ENCODE measurements around the gene TRPV6.

The TRPV6 gene

DNA sequence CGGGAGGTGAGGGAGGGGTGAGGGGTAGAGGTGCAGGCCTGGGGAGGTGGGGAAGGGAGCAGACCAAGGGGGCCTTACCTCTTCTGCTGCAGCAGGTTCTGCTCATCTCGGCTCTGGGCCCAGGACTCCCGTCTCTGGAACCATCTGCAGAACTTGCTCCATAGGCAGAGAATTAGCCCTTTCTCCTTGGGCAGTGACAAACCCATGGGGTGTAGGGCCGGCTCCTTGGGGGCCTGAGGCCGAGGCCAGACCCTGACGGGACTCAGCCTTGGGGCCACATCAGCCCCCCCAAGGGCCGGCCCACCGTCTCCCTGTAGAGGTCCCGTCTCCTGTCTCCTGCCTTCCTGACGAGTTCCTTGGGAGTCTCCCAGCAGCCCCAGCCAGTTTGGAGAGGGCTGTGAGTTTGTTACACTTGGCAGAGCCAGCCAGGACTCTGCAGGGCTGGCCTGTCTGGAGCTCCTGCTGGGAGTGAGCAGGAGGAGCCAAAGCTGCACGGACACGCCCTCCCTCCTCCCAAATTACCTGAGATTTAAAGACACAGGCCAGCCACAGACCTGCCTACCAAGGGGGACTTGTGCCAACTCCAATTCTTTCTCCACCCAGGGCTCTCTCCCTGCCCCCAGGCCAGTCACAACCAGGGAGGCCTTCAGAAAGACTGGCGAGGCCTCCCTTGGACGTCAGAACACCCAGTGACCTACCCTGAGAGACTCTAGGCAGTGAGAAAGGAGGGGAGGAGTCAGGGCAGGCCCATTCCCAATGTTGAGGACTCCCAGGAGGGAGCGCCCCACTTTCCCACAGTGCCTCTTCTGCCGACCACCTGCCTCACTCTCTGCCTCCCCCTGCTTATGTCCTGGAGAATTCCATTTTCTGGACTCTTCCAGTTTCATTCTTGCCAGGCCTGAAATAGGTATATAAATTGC is at the start of gene TRPV6:
TRPV6 (minus strand) TSS at position 435 of the 920 bp plus-strand sequence.
- DNase-seq (ENCODE audit: low read depth in 2 of 3, low spot score in 2 of 3): no peak

DNA sequence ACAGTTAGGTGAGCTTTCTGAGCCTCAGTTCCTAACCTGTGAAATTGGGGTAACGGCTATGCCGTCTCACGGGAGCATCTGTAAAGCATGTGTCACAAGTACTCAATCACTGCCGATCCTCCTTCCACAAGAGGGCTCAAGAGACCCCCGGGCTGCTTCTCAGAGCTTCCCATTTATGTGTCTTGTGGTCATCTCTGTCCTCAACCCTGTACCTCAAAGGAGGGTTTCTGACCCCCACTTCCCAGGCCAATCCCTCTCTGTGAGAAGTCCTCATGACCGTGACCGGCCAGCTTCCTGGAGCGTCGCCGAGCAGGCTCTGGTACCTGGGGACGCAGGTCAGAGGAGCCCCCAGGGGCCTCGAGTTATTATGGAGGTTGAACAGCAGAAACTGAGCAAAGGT is 48.5 kb upstream of the TRPV6 start:
- DNase-seq (ENCODE audit: low read depth in 2 of 3, low spot score in 2 of 3): no peak

DNA sequence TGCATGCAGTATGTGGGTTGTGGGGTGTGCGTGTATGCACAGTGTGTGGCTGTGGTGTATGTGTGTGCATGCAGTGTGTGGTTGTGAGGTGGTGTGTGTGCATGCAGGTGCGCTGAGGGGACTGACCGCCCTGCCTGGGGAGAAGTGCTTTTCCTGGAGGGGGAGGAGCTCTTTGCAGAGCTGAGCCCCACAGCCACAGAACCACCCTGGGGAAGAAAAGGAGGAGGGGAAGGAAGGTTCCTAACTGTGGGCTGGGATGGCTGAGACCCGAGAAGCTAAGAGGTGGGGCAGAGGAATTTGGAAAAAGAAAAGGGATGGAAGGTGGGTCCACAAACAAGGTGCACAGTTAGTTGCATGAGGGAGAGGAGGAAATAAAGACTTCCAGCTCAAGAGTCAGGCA is 48.1 kb upstream of the TRPV6 start, which contains the start of gene TRPV5:
TRPV5 (minus strand) TSS at position 123 of the 400 bp plus-strand sequence. CDS start 287 bp downstream, outside the sequence.
- no peak for DNase-seq (ENCODE audit: low read depth in 2 of 3, low spot score in 2 of 3)

DNA sequence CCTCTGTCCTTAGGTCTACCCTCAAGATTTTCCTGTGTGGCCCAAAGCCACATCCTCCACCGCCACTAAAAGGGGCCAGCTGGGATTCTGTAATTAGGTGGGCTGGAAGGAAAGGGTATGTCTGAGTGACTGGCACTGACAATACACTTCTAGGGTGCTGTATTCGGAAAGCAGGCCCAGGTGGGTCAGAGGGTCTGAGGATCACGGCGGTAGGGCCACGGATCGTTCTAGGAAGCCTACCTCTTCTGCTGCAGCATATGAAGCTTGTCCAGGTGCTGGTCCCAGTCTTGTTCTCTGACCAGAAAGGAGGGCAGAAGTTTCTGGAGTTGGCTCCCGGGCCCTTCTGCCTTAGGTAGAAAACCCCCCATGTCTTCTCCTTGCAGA is 47.5 kb upstream of the TRPV6 start:
- no peak for DNase-seq (ENCODE audit: low read depth in 2 of 3, low spot score in 2 of 3)

DNA sequence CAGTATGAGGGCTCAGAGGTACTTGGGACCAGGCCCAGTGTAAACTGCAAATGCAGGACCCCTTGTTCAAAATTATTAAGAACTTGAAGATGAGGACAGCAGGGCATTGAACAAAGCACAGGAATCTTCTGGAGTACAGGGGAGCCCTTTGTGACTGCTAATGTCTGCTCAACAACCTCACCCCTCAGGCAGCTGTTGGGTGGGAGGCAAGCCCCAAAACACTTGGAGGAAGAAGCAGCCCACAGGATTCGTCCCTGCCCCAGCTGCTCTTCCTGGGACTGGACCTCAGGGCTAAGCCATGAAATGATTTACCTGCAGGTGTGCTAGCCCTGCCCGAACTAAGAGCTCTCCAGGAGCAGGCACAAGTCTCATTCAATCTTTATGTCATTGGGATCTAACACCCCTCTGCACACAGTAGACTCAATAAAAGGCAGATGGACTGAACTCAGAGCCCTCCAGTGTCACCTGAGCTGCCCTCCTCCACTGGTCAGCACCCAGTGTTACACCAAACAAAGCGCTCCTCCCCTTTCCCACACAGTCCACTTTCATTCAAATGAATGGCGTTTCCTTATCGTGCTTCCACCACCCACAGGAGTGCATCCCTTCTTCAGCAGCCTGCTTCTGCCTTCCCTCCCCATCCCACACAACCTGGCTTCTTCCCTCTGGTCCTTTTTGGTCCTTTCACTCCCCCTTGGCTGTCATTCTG is 47.0 kb upstream of the TRPV6 start:
- no peak for DNase-seq (ENCODE audit: low read depth in 2 of 3, low spot score in 2 of 3)

DNA sequence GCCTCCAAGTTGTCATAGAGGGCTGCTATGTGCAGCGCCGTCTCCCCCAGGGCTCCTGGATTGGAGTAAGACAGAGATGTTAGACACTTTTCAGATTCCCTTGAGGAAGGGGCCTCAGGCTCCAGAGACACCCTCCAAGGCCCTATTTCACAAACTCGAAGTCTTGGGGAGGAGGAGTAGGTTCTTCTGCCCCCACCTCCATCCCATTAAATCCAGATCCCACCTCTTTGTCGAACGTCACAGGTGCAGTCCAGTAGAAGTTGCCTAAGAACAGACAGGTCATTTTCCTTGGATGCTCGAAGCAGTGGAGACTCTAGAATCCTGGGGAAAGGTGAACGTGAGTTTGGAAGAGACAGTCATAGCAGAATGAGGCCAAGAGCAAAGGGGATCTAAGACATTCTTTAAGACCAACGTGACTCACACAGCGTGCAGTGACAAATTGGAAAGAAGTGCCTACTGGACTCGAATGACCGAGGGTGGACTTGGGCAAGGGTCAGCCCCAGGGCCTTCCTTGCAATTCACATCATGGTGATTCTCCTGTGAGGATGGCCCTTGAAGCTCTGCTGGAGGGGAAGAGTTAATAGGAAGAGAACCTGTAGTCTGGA is 44.7 kb upstream of the TRPV6 start:
- DNase-seq (ENCODE audit: low read depth in 2 of 3, low spot score in 2 of 3): no peak

DNA sequence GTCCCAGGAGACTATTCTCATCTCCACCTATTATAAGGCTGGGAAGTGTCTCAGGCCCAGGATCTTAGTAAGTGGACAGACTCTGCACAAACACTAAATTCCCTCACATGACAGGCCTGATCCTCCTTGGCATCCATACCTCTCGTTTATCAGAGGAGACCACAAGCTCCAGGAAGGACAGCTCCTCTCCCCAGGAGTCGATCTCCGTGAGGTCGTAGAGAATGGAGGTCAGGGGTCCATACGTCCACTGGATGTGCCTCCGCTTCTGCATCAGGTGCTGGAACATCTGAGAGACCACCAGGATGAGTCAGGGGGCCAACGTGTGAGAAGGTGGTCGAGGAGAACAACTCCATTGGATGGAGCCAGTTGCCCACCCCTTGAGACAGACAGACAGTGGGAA is 42.4 kb upstream of the TRPV6 start:
- DNase-seq (ENCODE audit: low read depth in 2 of 3, low spot score in 2 of 3): no peak

DNA sequence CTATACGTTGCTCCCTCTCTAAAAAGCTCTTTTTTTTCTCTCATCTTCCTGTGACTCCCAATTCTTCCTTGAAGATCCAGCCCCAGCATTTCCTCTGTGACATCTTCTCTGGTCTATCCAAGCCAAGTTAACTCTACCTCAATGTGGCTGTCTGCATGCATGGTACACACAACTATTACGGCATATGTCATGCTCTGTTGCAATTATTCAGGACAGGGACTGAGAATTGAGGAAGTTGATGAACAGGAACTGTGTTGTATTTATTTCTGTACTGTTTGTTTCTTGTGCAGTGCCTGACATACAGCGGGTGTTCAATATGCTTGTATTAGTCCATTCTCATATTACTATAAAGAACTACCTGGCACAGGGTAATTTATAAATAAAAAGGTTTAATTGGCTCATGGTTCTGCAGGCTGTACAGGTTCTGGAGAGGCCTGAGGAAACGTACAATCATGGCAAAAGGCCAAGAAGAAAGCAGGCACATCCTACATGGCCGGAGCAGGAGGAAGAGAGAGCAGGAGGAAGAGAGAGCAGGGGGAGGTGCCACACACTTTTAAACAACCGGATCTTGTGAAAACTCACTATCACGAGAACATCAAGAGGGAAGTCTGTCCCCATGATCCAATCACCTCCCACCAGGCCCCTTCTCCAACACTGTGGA is 41.7 kb upstream of the TRPV6 start:
- no peak for DNase-seq (ENCODE audit: low read depth in 2 of 3, low spot score in 2 of 3)

DNA sequence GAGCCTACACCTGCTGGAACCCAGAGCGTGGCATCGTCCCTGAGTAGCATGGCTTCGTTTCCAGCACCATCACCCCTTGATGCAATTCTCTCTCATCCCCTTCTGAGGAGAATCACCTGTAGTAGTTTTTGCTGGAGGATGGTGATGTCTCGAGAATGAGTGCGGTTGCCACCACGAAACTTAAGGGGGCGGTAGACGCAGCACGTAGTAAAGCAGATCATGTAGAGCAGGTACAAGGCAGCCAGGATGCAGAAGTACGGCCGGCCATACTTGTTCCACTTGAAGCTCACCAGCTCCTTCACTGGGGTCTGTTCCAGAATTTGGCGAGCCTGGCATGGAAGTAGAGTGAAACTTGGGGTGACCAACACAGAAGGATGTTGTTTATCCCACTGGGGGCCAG is 39.9 kb upstream of the TRPV6 start:
- no peak for DNase-seq (ENCODE audit: low read depth in 2 of 3, low spot score in 2 of 3)

DNA sequence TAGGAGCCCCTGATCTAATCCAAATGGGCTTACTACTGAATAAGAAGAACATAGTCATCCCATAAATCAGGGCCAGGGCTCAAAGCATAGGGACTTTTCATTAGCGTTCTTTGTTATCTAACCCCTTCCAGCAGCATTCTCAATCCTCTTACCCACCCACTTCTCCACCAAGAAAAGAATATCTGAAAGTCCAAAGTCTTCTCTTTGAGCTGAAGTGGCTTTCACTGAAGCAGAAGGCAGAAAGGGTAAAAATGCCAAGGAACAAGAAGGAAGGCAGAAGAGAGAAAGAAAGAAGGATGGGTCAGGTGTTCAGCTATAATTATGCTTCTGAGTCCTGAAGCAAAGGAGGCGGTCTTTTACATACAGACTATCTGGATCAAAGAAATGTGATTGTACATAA is 37.8 kb upstream of the TRPV6 start:
- DNase-seq (ENCODE audit: low read depth in 2 of 3, low spot score in 2 of 3): no peak

DNA sequence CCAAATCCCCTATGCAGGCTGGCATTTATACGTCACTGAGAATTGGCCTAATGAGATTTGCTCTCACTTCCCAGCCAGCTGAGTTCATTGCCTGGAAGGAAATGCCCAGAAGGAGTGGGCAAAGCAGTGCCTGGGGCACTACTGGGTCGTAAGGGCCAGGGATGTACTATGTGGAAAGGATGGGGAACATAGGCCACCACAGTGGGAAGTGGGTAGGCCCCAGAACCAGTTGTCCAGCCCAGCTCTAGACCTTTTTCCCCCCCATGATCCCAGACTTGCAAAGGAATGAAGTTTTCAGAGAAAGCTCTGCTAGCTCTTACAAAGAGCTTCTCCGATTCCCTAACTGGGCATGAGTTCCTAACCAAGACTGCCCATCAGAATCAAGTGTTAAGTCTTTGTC is 34.1 kb upstream of the TRPV6 start:
- DNase-seq (ENCODE audit: low read depth in 2 of 3, low spot score in 2 of 3): no peak

DNA sequence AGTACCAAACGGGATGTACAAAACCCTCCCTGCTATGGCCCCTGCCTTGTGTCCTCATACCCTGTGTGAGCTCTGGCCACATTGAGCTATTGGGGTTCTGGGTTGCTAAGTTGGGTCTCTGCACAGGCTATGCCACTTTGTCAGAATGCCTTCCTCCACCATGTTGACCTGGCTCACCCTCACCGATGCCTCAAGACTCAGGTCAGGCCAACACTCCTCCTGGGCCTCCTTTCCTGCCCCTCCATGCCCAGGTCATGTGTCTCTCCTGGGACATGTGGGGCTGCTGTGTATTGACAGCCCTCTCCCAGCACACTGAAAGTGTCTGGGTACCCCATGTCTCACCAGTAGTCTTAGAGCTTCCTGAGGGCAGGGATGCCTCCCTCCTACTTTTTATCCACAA is 33.4 kb upstream of the TRPV6 start:
- DNase-seq (ENCODE audit: low read depth in 2 of 3, low spot score in 2 of 3): no peak

DNA sequence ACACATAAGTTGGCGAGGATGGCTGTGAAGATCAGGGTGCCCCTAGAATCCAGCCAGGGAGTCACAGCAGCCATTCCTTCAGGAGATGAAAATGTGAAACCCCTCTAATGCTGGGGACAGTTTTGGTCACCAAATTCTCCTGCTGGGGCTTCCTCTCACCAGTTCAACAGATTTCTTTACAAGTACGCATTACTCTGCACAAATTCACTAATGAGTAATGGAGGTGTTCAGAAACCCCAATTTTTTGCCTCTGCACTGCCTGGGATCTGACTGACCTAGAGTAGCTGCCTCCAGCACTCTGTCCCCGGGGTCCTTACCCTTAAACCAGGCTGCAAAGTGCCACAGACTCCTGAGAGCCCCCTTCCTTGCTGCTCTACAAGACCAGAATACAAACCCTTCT is 31.9 kb upstream of the TRPV6 start:
- no peak for DNase-seq (ENCODE audit: low read depth in 2 of 3, low spot score in 2 of 3)

DNA sequence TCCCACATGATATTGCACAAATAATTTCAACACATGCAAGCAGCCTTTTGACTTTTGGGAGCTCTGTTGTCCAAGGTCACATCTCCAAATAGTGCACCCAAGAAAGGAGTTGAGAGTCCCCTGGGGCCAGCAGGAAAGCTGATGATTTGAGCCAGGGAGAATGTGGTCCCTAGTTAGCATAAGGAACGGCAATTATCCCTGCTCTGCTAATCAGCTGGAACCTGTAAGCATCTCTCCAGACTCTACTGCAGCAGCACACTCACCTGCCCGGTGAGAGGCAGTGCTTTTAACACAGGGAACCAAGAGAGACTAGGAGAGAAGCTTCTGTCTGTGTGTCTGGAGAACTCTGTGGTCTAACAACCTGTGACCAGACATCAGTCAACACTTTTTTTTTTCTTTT is 31.0 kb upstream of the TRPV6 start:
- DNase-seq (ENCODE audit: low read depth in 2 of 3, low spot score in 2 of 3): no peak

DNA sequence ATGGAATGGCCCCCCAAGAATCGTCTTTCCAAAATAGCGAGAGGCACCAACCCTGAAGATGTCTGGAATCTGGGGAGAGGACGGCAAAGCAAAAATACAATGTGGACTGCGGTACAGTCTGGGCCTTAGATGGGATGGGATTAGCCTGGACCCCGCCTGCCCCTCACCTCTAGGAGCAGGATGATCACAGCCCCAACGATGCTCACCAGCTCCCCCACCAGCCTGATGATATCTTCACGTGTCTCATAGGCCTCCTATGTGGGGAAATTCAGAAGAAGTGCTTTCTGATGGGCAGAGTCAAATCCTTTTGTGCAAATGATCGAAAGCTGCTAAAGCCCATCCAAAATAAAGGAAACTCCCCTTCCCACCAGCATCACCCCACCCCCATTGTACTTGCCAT is 29.8 kb upstream of the TRPV6 start:
- no peak for DNase-seq (ENCODE audit: low read depth in 2 of 3, low spot score in 2 of 3)

DNA sequence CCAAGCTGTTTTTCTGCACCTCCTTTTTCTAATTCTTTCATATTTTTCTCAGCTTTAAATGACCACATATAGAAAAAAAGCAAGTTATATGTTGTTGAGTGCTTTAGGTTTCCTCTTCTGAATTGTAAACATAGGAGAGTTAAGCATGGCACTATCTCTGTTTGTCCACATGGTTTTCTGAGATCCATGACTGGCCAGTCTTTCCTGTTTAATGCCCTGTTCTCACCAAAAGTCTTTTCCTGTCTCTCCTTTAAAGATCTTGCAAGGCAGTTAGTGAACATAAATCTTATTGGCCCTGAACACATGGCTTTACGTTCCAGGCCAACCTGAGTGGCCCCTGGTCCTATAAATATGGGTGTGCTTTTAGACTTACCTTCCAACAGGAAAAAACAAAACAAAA is 28.6 kb upstream of the TRPV6 start:
- no peak for DNase-seq (ENCODE audit: low read depth in 2 of 3, low spot score in 2 of 3)

DNA sequence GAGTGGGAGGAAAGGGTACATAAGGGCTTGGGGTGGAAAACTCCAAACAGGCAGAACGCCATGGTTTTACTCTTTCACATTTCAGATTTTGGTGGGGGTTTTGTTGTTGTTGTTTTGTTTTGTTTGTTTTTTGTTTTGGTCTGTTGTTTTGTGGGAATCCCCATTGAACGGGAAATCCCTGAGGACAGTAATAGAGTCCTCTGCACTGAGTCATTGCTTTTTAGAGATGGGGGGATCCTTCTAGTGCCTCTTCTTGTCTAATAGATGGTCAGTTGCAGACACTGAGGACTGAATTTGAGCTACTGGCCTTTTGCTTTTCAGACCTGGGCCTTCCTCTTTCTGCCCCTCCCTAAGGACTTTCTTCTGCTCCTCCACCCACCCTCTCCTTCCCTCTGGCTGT is 28.0 kb upstream of the TRPV6 start:
- no peak for DNase-seq (ENCODE audit: low read depth in 2 of 3, low spot score in 2 of 3)

DNA sequence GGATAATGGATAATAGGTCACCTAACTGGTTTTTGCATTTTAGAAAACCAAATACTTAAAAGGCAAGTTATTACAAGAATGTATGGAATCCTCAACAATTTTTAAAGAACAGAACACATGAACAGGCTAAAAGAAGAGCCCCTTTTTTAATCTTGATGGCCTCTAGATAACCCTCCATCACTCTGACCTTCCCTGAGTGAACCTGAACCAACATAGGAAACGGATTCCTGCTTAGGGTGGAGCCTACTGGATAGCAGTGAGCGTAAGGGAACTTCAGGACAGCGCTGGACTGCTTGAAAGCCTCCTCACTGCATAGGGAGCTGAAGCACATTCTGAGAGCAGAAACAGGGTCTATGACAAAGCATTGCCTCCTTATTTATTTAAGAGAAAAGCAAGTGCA is 27.5 kb upstream of the TRPV6 start:
- no peak for DNase-seq (ENCODE audit: low read depth in 2 of 3, low spot score in 2 of 3)

DNA sequence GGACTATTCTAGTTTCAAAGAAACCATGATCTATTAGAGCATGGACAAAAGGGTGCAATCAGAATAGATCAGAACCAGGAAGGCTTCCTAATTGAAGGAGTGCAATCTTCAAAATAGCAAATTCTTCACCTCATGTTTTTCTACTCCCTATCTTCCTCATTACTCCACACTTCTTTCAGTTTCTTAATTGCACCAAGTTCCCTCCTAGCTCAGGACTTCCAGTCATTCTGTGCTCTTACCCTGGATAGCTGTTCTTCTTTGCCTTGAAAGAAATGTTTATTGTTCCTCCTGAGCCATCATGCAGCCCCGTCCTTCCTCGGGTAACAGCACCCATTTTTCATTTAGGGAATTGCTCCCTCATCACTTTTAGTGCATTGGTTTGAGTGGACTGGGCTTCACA is 24.9 kb upstream of the TRPV6 start:
- no peak for DNase-seq (ENCODE audit: low read depth in 2 of 3, low spot score in 2 of 3)

DNA sequence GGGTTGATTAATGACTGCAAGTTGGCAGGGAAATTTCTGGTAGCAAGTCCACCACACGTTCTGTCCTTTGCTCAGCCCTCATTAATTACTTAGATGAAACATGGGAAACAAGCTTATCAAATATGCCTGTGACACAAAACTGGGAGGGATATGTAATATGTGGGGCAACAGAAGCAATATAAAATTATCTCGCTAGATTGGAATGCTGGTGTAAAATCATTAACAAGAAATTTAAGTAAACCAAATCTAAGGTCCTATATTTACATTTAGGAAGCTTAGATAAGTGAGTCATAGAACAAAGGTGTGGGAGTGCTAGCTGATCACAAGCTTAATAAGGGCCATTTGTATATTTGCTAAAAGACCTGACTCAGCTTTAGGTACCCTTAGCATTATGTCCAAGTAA is 24.5 kb upstream of the TRPV6 start:
- DNase-seq (ENCODE audit: low read depth in 2 of 3, low spot score in 2 of 3): no peak

Data from activated CD8-positive, alpha-beta memory T cell treated with anti-CD3 and anti-CD28 coated beads for 48 hours (primary cell).